Esophagus muscularis mucosa (tissue), 3 donors: ENCODE measurements around the gene TMTC2.

Experiments
- POLR2A ChIP-seq: fragments of 450-650 bp; IDR thresholded peaks from one replicate; pipeline ENCODE4 v1.6.1; 2017; ENCODE audit warnings: antibody characterized with exemption, moderate library complexity, mild to moderate bottlenecking, low read depth
- TF ChIP-seq, protein P1 (sequence below), 3 experiments: fragments of 200-600 bp in 2 of 3; fragments of 450-650 bp in 1 of 3; sonication (generic) in 2 of 3; IDR thresholded peaks; one replicate each; pipeline ENCODE4 v1.5.1; 2017 to 2019; ENCODE audit warnings: antibody characterized with exemption in 3 of 3, mild to moderate bottlenecking in 2 of 3, moderate library complexity in 1 of 3

DNA sequence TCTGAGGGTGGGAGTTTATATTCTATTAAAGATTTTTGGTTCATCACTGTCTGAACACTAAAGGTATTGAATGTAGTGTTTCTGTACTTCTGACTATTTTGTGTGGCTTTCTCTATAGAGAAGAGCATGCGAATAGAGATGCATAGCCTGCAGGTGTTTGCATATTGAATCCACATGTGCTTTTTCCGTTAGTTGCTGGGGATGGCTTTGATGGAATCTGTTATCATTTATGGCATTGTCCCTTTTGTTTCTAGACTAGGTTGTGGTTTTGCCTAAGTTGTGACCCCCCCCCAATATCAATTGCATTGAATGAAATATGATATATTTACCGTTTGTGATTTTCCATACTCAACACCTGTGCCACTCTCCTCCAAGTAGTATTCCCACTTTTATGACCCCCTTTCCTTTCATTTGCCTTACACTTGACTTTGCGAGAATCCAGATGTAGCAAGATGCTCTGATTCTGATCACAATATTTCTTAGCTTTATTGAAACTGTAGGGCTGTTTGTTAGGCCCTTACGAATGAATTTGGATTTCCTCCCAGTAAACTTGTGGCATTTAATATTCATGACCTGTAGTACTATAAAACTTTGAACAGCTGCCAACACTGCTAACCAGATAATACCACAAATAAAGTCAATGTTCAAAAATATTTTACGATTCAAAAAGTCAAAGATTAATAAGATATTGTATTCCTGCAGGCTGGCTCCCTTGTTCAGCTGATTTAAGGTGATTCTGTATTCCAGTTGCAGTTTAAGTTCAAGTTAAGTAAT, 176.4 kb downstream of the TMTC2 start:
- TF ChIP-seq, protein P1, sequence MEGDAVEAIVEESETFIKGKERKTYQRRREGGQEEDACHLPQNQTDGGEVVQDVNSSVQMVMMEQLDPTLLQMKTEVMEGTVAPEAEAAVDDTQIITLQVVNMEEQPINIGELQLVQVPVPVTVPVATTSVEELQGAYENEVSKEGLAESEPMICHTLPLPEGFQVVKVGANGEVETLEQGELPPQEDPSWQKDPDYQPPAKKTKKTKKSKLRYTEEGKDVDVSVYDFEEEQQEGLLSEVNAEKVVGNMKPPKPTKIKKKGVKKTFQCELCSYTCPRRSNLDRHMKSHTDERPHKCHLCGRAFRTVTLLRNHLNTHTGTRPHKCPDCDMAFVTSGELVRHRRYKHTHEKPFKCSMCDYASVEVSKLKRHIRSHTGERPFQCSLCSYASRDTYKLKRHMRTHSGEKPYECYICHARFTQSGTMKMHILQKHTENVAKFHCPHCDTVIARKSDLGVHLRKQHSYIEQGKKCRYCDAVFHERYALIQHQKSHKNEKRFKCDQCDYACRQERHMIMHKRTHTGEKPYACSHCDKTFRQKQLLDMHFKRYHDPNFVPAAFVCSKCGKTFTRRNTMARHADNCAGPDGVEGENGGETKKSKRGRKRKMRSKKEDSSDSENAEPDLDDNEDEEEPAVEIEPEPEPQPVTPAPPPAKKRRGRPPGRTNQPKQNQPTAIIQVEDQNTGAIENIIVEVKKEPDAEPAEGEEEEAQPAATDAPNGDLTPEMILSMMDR (IDR thresholded peaks at IDR 0.05) = no peak
- no peak for TF ChIP-seq POLR2A
